K562 treated with DMSO at 1 percent for 12 hours (cell line): ENCODE data around the gene NOL9. TPM values are rescaled to one million over a fixed set of nuclear protein-coding genes. Genes with fewer than 3 reads are reported as not detected.

Experiments
- total RNA-seq: library from RNA; unstranded; fragments of 300-600 nt; gene quantifications from 2 replicates; pipeline ENCODE4 v1.2.3, GENCODE V29; 2022; ENCODE audit not compliant: insufficient read depth

NOL9 gene
- total RNA-seq = 5.4 and 15.3 TPM in 2 replicates

GRCh38 chr1:6554031-6554906 lies at the start of gene NOL9:
TSS of gene NOL9 (minus strand) at chr1:6554513. CDS start at chr1:6554502, 11 bp downstream.

DNA sequence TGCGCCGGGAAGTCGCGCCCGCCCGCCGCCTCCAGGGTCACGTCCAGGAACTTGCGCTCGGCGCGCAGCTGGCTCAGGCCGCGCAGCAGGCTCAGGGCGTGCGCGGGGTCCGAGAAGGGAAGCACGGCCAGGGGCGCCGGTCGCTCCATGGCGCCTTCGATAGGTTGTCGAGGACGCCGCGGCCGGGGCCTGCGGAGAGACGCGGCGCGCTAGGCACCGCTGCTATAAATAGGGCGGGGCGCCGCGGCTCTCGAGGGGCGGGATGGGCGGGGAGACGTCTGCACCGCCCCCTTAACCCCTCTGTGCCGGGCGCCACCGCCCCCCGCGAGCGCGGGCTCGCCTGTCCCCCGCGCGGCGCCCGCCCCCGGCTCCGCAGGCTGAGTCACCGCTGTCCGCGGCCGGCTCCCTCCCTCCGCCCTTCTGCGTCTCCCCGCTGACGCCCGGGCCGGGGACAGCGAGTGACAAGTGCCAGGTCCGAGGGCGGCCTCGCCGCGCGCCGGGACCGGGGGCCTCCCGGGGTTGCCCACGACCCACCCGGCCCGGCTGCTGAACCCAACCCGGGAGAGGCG lies 48.4 kb upstream of the NOL9 start, which contains the start of gene KLHL21:
Gene KLHL21, minus strand, starts transcription at position 201 of the 569 bp plus-strand sequence. Its CDS starts 52 bp downstream, at position 149.

DNA sequence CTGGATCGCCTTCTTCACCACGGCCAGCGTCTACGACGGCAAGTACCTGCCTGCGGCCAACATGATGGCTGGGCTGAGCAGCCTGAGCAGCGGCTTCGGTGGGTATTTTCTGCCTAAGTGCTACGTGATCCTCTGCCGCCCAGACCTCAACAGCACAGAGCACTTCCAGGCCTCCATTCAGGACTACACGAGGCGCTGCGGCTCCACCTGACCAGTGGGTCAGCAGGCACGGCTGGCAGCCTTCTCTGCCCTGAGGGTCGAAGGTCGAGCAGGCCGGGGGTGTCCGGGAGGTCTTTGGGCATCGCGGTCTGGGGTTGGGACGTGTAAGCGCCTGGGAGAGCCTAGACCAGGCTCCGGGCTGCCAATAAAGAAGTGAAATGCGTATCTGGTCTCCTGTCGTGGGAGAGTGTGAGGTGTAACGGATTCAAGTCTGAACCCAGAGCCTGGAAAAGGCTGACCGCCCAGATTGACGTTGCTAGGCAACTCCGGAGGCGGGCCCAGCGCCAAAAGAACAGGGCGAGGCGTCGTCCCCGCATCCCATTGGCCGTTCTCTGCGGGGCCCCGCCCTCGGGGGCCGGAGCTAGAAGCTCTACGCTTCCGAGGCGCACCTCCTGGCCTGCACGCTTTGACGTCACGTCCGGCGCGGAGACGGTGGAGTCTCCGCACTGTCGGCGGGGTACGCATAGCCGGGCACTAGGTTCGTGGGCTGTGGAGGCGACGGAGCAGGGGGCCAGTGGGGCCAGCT lies 25.2 kb upstream of the NOL9 start, which contains the start of gene ZBTB48:
Gene ZBTB48, plus strand, starts transcription at position 621 of the 745 bp plus-strand sequence. CDS start 616 bp downstream, outside the sequence.

GRCh38 chr1:6554907-6555778 lies 830 bp upstream of the NOL9 start, which contains the start of gene TAS1R1:
TSS of gene TAS1R1 (plus strand) at chr1:6555307. CDS start at chr1:6555374, 67 bp downstream.

GRCh38 chr1:6491480-6491962 lies 62.8 kb downstream of the NOL9 start, which contains the start of gene PLEKHG5:
TSS of gene PLEKHG5 (minus strand) at chr1:6491667. CDS start at chr1:6477571, 14,096 bp downstream.

Other genes starting within 250 kb of the NOL9 start
- gene ACOT7, start 160.7 kb downstream of the NOL9 start, total RNA-seq = 56.8 and 68.8 TPM in 2 replicates
- gene HES2, start 134.6 kb downstream of the NOL9 start, total RNA-seq = not detected in 2 replicates
- gene ESPN, start 129.7 kb downstream of the NOL9 start, total RNA-seq = 2.8 and 4.0 TPM in 2 replicates
- not detected in 2 replicates for gene TNFRSF25, start 88.3 kb downstream of the NOL9 start, total RNA-seq
- not detected in 2 replicates for gene PLEKHG5, start 62.8 kb downstream of the NOL9 start, total RNA-seq
- gene TAS1R1, start 794 bp upstream of the NOL9 start, total RNA-seq = not detected in 2 replicates
- gene ZBTB48, start 25.5 kb upstream of the NOL9 start, total RNA-seq = 42.2 and 78.2 TPM in 2 replicates
- gene KLHL21, start 48.4 kb upstream of the NOL9 start, total RNA-seq = 47.2 and 84.7 TPM in 2 replicates
- gene PHF13, start 59.2 kb upstream of the NOL9 start, total RNA-seq = 11.2 and 27.4 TPM in 2 replicates
- gene THAP3, start 70.4 kb upstream of the NOL9 start, total RNA-seq = 36.0 and 55.4 TPM in 2 replicates
- gene DNAJC11, start 147.3 kb upstream of the NOL9 start, total RNA-seq = 18.2 and 41.5 TPM in 2 replicates
- 101 and 114 TPM in 2 replicates for gene CAMTA1, start 230.9 kb upstream of the NOL9 start, total RNA-seq